Stimulated activated CD8-positive, alpha-beta memory T cell treated with anti-CD3 and anti-CD28 coated beads, Interleukin-15, amount 100 ng/mL, for 48 hours (primary cell): Measurements from ENCODE around the gene VSTM2L.
"Not testable (repeated sequence)": the region's sequence is repeated elsewhere in the genome, so short reads cannot be mapped to it uniquely, and the experiment has no call there.

Experiments used
- DNase-seq, 2 donors: peaks; one replicate each; pipeline ENCODE4 v3.0.0-alpha.2; 2020; ENCODE audit warnings: low read depth in 2 of 2

The VSTM2L gene

GRCh38 chr20:37902504-37903313 lies at the start of gene VSTM2L:
Gene VSTM2L (plus strand): TSS chr20:37903127. CDS start chr20:37903351, 224 bp downstream.
- DNase-seq, result no peak

GRCh38 chr20:37853823-37854375 lies 49.0 kb upstream of the VSTM2L start:
- no peak for DNase-seq

GRCh38 chr20:37856034-37856433 lies 46.9 kb upstream of the VSTM2L start:
- DNase-seq, result not testable (repeated sequence)

GRCh38 chr20:37856932-37857660 lies 45.8 kb upstream of the VSTM2L start:
- DNase-seq, result no peak

GRCh38 chr20:37859406-37860171 lies 43.3 kb upstream of the VSTM2L start:
- DNase-seq, result no peak

- no peak for DNase-seq
These were observed 39.6 kb upstream of the VSTM2L start for GRCh38 chr20:37863289-37863688.

- DNase-seq, result no peak
These were observed 38.6 kb upstream of the VSTM2L start for GRCh38 chr20:37864298-37864697.

- no peak for DNase-seq
These were observed 36.9 kb upstream of the VSTM2L start for GRCh38 chr20:37866051-37866450.

- no peak for DNase-seq
These were observed 35.4 kb upstream of the VSTM2L start for GRCh38 chr20:37867289-37868195.

- no peak for DNase-seq
These were observed 34.0 kb upstream of the VSTM2L start for GRCh38 chr20:37868851-37869333.

GRCh38 chr20:37869334-37869861 lies 33.5 kb upstream of the VSTM2L start:
- DNase-seq, result no peak

GRCh38 chr20:37870294-37870693 lies 32.6 kb upstream of the VSTM2L start:
- DNase-seq, result no peak

GRCh38 chr20:37871751-37872150 lies 31.2 kb upstream of the VSTM2L start:
- no peak for DNase-seq

- no peak for DNase-seq
These were observed 30.8 kb upstream of the VSTM2L start for GRCh38 chr20:37872161-37872560.

- no peak for DNase-seq
These were observed 29.0 kb upstream of the VSTM2L start for GRCh38 chr20:37873884-37874283.

GRCh38 chr20:37875460-37876175 lies 27.3 kb upstream of the VSTM2L start:
- DNase-seq, result no peak

- DNase-seq, result no peak
These were observed 26.1 kb upstream of the VSTM2L start for GRCh38 chr20:37876863-37877262.

GRCh38 chr20:37877832-37878772 lies 24.8 kb upstream of the VSTM2L start:
- DNase-seq, result no peak
